A549 treated with DMSO at 1 μM for 4 hours (cell line): ENCODE data around the gene MEIOB. TPM values are rescaled to one million over a fixed set of nuclear protein-coding genes. Genes with fewer than 3 reads are reported as not detected.

Source experiments
- total RNA-seq: library from RNA; stranded (reverse); fragments of 200-300 nt; extraction: Qiagen RNA extraction; gene quantifications from 5 replicates; pipeline ENCODE4 v1.2.3, GENCODE V29; 2022; ENCODE audit warnings: low read depth

Gene MEIOB, protein sequence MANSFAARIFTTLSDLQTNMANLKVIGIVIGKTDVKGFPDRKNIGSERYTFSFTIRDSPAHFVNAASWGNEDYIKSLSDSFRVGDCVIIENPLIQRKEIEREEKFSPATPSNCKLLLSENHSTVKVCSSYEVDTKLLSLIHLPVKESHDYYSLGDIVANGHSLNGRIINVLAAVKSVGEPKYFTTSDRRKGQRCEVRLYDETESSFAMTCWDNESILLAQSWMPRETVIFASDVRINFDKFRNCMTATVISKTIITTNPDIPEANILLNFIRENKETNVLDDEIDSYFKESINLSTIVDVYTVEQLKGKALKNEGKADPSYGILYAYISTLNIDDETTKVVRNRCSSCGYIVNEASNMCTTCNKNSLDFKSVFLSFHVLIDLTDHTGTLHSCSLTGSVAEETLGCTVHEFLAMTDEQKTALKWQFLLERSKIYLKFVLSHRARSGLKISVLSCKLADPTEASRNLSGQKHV
- total RNA-seq: 1.9 to 2.4 TPM (median 2.1 TPM) in 5 replicates

DNA sequence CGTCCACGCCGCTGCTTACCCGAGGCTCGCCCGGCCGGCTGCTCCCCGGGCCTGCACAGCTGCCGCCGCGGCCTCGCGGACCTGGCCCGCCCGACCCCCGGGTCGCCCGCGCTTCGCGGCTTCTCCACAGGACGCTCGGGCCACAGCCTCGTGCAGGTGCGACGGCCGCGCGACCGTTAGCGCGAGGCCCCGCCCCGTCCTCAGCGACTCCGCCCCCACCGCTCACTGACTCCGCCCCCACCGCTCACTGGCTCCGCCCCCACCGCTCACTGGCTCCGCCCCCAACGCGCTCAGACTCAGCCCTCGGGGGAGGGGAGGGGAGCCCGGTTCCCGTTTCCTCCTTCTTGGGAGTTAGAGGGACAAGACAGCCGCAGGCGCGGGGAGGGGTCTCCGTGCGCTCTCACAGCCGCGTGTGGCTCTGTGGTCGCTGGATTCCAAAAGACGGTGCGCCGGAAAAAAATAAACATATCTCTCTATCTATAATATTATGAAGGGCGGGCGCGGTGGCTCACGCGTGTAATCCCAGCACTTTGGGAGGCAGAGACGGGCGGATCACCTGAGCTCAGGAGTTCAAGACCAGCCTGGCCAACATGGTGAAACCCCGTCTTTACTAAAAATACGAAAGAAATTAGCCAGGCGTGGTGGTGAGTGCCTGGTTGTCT is at the start of gene MEIOB:
Gene MEIOB (minus strand): TSS at position 191 of the 662 bp plus-strand sequence. CDS start 3,989 bp downstream, outside the sequence.

DNA sequence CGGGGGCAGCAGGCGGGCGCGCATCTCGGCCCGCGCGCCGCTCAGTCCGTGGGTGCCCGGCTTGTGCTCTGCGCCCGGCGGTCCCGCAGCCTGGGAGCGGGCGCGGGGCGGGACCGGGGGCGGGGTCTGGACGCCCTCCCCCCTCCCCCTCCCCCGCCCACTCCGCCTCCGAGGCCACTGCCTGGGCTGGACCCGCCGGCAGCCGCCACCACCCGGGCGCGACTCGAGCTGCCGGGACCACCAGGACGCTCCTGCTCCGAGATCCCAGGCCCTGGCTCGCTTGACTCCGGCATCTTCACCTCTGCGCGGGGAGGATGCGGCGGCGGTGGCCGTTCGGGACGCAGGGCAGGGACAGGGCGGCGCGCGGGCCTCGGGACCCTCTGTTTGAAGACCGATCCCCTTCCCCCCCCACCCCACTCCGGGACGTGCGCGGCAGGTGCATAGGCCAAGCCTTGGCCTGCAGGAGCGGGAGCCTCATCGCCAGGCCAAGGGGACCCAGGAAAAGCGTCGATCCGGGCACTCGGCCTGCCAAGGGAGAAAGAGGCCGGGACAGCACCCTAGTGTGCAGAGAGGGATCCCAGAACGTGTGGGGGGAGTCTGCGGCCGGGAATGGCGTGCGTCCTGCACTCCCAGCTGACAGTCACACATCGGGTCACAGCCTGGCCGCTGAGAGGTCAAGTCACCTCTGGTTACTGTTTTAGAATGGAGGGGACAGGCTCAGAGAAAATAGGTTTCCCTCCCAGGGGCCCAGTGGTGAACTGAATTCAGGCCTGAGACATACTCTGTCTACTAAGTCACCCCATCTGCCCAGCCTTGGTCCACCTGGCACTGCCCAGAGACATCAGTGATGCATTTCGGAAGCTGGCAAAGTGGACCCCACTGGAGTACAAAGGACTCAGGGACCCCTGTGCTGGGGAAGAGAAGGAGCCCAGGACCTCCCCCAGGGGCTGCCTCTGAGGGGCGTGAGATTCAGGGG is 46.7 kb upstream of the MEIOB start, which contains the start of gene HS3ST6:
Gene HS3ST6 (minus strand): TSS at position 65 of the 976 bp plus-strand sequence. CDS start 92 bp downstream, outside the sequence.

DNA sequence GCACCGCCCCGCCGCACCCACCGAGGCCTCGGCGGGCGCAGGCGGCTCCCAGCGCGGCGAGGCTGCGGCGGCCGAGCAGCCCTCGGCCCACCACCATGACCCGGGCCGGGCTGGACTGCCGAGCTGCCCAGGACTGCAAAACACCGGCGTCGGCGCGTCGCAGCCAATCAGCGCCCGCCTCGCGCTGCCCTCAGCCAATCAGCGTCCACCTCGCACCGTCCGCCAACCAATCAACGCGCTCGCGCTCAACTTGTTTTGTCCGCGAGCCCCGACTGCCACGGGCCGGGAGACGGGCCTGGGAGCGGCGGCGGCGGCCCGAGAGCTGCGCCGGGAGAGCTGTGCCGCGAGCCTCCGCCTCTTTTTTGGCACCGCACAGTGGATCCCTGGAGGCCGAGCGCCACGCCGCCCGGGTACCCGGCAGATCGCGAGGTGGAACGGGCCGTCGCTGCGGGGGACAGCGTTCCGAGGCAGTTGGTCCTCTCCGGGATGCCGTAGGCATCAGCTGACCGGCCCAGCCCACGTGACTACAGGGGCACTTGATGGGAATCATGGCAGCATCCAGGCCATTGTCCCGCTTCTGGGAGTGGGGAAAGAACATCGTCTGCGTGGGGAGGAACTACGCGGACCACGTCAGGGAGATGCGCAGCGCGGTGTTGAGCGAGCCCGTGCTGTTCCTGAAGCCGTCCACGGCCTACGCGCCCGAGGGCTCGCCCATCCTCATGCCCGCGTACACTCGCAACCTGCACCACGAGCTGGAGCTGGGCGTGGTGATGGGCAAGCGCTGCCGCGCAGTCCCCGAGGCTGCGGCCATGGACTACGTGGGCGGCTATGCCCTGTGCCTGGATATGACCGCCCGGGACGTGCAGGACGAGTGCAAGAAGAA is 45.0 kb downstream of the MEIOB start, which contains the start of the genes FAHD1 and HAGH:
Gene FAHD1 (plus strand): TSS at position 516 of the 883 bp plus-strand sequence. CDS start 33 bp downstream, at position 549.
Gene HAGH (minus strand): TSS at position 135 of the 883 bp plus-strand sequence. CDS start 38 bp downstream, at position 97.

DNA sequence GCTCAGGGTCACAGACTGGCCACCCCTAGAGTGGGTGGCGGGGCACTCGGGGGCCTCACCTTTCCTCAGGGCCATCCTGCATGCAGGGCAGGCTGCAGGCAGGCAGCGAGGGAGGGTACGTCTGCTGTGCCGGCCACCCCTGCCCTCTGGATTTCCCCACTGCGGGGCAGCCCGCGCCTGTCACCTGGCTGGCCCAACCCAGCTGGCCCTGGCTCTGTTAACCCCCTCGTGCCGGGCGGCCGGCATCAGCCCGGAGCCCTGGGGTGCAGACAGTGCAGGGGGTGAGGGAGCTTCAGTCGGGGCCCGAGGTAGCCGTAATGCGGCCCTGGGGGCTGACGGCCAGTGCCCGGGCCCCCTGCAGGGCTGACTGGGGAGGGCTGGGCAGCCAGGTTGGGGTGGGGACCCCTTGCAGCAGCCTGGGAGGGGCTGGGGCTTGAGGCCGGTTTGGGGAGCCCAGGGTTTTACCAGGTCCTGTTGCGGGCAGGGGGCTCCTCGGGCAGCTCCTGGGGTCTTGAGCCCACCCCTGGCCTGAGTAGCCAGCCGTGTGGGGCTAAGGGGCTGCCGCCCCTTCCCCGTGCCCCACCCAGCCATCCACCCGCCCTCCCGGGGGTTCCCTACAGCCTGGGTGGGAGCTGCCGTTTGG is 78.3 kb downstream of the MEIOB start, which contains the start of gene IGFALS:
Gene IGFALS (minus strand): TSS at position 128 of the 643 bp plus-strand sequence. CDS start 53 bp downstream, at position 75.

Other genes with a start within 250 kb of the MEIOB start
- 169 to 207 TPM (median 182 TPM) in 5 replicates for gene JPT2, start 193.9 kb downstream of the MEIOB start, total RNA-seq
- 36.1 to 58.0 TPM (median 52.2 TPM) in 5 replicates for gene MAPK8IP3, start 166.0 kb downstream of the MEIOB start, total RNA-seq
- 29.4 to 60.4 TPM (median 53.3 TPM) in 5 replicates for gene NME3, start 100.6 kb downstream of the MEIOB start, total RNA-seq
- gene EME2, start 99.4 kb downstream of the MEIOB start, total RNA-seq: 5.4 to 12.9 TPM (median 9.9 TPM) in 5 replicates
- 163 to 261 TPM (median 224 TPM) in 5 replicates for gene MRPS34, start 99.0 kb downstream of the MEIOB start, total RNA-seq
- gene SPSB3, start 89.6 kb downstream of the MEIOB start, total RNA-seq: 16.1 to 25.3 TPM (median 22.5 TPM) in 5 replicates
- 56.7 to 88.8 TPM (median 76.9 TPM) in 5 replicates for gene NUBP2, start 89.2 kb downstream of the MEIOB start, total RNA-seq
- gene IGFALS, start 78.5 kb downstream of the MEIOB start, total RNA-seq: 0.07 to 0.13 TPM in 2 of 5 replicates, not detected in the others
- gene HAGH, start 45.3 kb downstream of the MEIOB start, total RNA-seq: 57.8 to 69.7 TPM (median 62.0 TPM) in 5 replicates
- gene FAHD1, start 45.0 kb downstream of the MEIOB start, total RNA-seq: 42.2 to 49.6 TPM (median 45.3 TPM) in 5 replicates
- 1.9 to 3.9 TPM (median 3.1 TPM) in 5 replicates for gene HS3ST6, start 46.3 kb upstream of the MEIOB start, total RNA-seq
- gene MSRB1, start 71.0 kb upstream of the MEIOB start, total RNA-seq: 27.0 to 33.5 TPM (median 29.9 TPM) in 5 replicates
- gene RPL3L, start 82.5 kb upstream of the MEIOB start, total RNA-seq: 0.03 to 0.06 TPM in 2 of 5 replicates, not detected in the others
- gene NDUFB10, start 87.4 kb upstream of the MEIOB start, total RNA-seq: 234 to 300 TPM (median 255 TPM) in 5 replicates
- gene RPS2, start 92.7 kb upstream of the MEIOB start, total RNA-seq: 3,777 to 5,494 TPM (median 4,879 TPM) in 5 replicates
- not detected in 5 replicates for gene RNF151, start 94.7 kb upstream of the MEIOB start, total RNA-seq
- 33.8 to 44.9 TPM (median 36.1 TPM) in 5 replicates for gene TBL3, start 99.9 kb upstream of the MEIOB start, total RNA-seq
- 0.14 to 0.29 TPM (median 0.25 TPM) in 5 replicates for gene NOXO1, start 109.3 kb upstream of the MEIOB start, total RNA-seq
- 26.3 to 42.5 TPM (median 39.7 TPM) in 5 replicates for gene GFER, start 112.0 kb upstream of the MEIOB start, total RNA-seq
- 6.4 to 7.6 TPM (median 6.9 TPM) in 5 replicates for gene SYNGR3, start 117.8 kb upstream of the MEIOB start, total RNA-seq
- 44.1 to 62.0 TPM (median 55.9 TPM) in 5 replicates for gene ZNF598, start 137.7 kb upstream of the MEIOB start, total RNA-seq
- gene NPW, start 147.6 kb upstream of the MEIOB start, total RNA-seq: 0.74 to 1.3 TPM (median 0.99 TPM) in 5 replicates
- gene NHERF2, start 154.7 kb upstream of the MEIOB start, total RNA-seq: 38.6 to 58.8 TPM (median 54.7 TPM) in 5 replicates
- gene NTHL1, start 175.7 kb upstream of the MEIOB start, total RNA-seq: 34.0 to 46.7 TPM (median 42.0 TPM) in 5 replicates
- 34.3 to 44.5 TPM (median 38.4 TPM) in 5 replicates for gene TSC2, start 175.8 kb upstream of the MEIOB start, total RNA-seq